Ishikawa (cell line): ENCODE results near the gene EPOP.

Experiments used
- CEBPB ChIP-seq: IDR thresholded peaks from 2 replicates; pipeline ENCODE4 v1.6.1; 2012
- CREB1 ChIP-seq: IDR thresholded peaks from 2 replicates; pipeline ENCODE4 v1.6.1; 2012; ENCODE audit warnings: low read depth
- EGR1 ChIP-seq: IDR thresholded peaks from 2 replicates; pipeline ENCODE4 v1.6.1; 2012
- EP300 ChIP-seq: IDR thresholded peaks from 2 replicates; pipeline ENCODE4 v1.6.1; 2012; ENCODE audit warnings: borderline replicate concordance
- FOXM1 ChIP-seq: IDR thresholded peaks from 2 replicates; pipeline ENCODE4 v1.6.1; 2012; ENCODE audit warnings: low read depth, borderline replicate concordance
- MAX ChIP-seq: IDR thresholded peaks from 2 replicates; pipeline ENCODE4 v1.6.1; 2012
- NFIC ChIP-seq: IDR thresholded peaks from 2 replicates; pipeline ENCODE4 v1.6.1; 2012
- RAD21 ChIP-seq: IDR thresholded peaks from 2 replicates; pipeline ENCODE4 v1.6.1; 2012; ENCODE audit warnings: low read depth
- REST ChIP-seq: IDR thresholded peaks from 2 replicates; pipeline ENCODE4 v1.6.1; 2012; ENCODE audit warnings: low read depth, mild to moderate bottlenecking
- TAF1 ChIP-seq: IDR thresholded peaks from 2 replicates; pipeline ENCODE4 v1.6.1; 2012; ENCODE audit warnings: low read depth, mild to moderate bottlenecking
- TCF12 ChIP-seq: IDR thresholded peaks from 2 replicates; pipeline ENCODE4 v1.6.1; 2012; ENCODE audit warnings: low read depth
- TEAD4 ChIP-seq: IDR thresholded peaks from 2 replicates; pipeline ENCODE4 v1.6.1; 2012
- USF1 ChIP-seq: IDR thresholded peaks from 2 replicates; pipeline ENCODE4 v1.6.1; 2012
- YY1 ChIP-seq: IDR thresholded peaks from 2 replicates; pipeline ENCODE4 v1.6.1; 2012; ENCODE audit warnings: low read depth
- ZBTB7A ChIP-seq: IDR thresholded peaks from 2 replicates; pipeline ENCODE4 v1.6.1; 2012; ENCODE audit warnings: low read depth

The EPOP gene

GRCh38 chr17:38702916-38703741 is 28.4 kb upstream of the EPOP start:
- no peak for TF ChIP-seq NFIC
- TF ChIP-seq USF1: no peak
- TF ChIP-seq TCF12: no peak
- TF ChIP-seq CREB1: no peak
- TF ChIP-seq TEAD4: no peak
- TF ChIP-seq EP300: no peak
- no peak for TF ChIP-seq REST
- no peak for TF ChIP-seq YY1

DNA sequence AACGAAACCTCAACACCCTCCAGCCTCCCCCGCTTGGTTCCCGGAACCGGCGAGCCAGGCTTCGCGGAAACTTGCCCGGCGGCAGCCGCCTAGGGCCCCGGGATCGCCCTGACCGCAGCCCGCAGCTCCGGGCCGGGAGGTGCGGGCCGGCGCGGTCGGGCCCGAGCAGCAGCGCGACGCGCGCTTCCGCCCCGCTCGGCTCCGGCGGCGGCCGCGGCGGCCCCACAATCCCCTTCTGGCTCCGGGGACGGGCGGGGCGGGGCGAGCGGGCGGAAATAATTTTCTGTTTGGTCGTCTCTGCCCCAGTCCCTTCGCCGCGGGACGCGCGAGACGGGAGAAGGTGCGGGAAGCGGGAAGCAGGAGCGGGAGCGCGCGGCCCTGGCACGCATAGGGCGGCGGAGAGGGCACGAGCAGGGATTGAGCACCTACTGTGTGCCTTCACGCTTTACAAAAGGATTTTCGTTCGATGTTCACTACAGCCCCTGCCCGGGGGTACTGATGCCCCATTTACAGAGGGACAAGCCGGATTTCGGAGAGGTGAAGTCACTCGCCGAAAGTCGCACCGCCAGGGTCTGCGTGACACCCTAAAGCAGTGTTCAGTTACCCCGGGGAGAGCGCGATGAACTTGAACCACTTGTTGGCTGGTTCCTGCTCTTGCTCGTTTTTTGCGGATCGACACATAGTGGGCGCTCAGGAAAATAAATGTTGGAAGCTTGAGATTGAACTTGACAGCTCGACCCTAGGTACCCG is 27.6 kb upstream of the EPOP start:
- 0 out of 2 replicates have a peak, but pooled peaks have one; percentile 48 for TF ChIP-seq YY1
- TF ChIP-seq TAF1: peak; percentile 61
- peak; percentile 72 for TF ChIP-seq ZBTB7A
- peak; percentile 46; the same call in 1 of the 2 replicates for TF ChIP-seq TCF12
- no peak for TF ChIP-seq FOXM1
- TF ChIP-seq TEAD4: peak; percentile 42; the same call in 1 of the 2 replicates
- no peak for TF ChIP-seq RAD21
- TF ChIP-seq NFIC: peak; percentile 54; the same call in 1 of the 2 replicates
- TF ChIP-seq CREB1: 0 out of 2 replicates have a peak, but pooled peaks have one; percentile 0
- TF ChIP-seq MAX: peak; percentile 93
- TF ChIP-seq EP300: peak; percentile 36; the same call in 1 of the 2 replicates
- no peak for TF ChIP-seq REST
- no peak for TF ChIP-seq CEBPB

- TF ChIP-seq USF1 (no peak), NFIC (no peak), TEAD4 (no peak), YY1 (no peak), CREB1 (0 out of 2 replicates have a peak, but pooled peaks have one; percentile 7), CEBPB (no peak), RAD21 (no peak), ZBTB7A (peak; percentile 65; the same call in 1 of the 2 replicates), FOXM1 (no peak), EGR1 (no peak), EP300 (no peak), TCF12 (no peak), REST (no peak), MAX (no peak), TAF1 (no peak)
Measured at GRCh38 chr17:38701504-38702165, 26.9 kb upstream of the EPOP start.
